Breast epithelium (tissue), 4 donors: Measurements from ENCODE around the gene ALX4. TPM values are rescaled to one million over a fixed set of nuclear protein-coding genes. Genes with fewer than 3 reads are reported as not detected.

Experiments used
- DNase-seq, 2 donors: peaks; one replicate each; pipeline ENCODE4 v3.0.0-alpha.2; 2019; ENCODE audit warnings: low spot score in 2 of 2
- H3K27ac ChIP-seq, 2 donors: fragments of 200-600 bp; sonication (generic) in 1 of 2; one replicate each; pipeline ENCODE4 v1.5.1; 2016 to 2019; ENCODE audit warnings: mild to moderate bottlenecking in 1 of 2
- H3K27me3 ChIP-seq, 2 donors: fragments of 200-600 bp; sonication (generic) in 1 of 2; one replicate each; pipeline versions ENCODE4 v1.5.1 to v1.6.0; 2017 to 2019; ENCODE audit warnings: control low read depth in 1 of 2, mild to moderate bottlenecking in 1 of 2
- H3K36me3 ChIP-seq: fragments of 200-600 bp; one replicate; pipeline ENCODE4 v1.5.1; 2019
- H3K4me1 ChIP-seq, 2 donors: fragments of 200-600 bp; sonication (generic); one replicate each; pipeline ENCODE4 v1.5.1; 2016 to 2019; ENCODE audit warnings: control low read depth in 1 of 2
- H3K4me3 ChIP-seq, 3 donors: fragments of 200-600 bp; sonication (generic); 1 replicate in 2 of 3; 2 replicates in 1 of 3; pipeline ENCODE4 v1.5.1; 2016 to 2019; ENCODE audit warnings: mild to moderate bottlenecking in 3 of 3, moderate library complexity in 2 of 3
- H3K9me3 ChIP-seq, 2 donors: fragments of 200-600 bp; sonication (generic) in 1 of 2; one replicate each; pipeline ENCODE4 v1.5.1; 2016 to 2019; ENCODE audit warnings: control low read depth in 1 of 2
- CTCF ChIP-seq, 3 donors: fragments of 450-650 bp; IDR thresholded peaks; one replicate each; pipeline ENCODE4 v1.5.1; 2016 to 2017; ENCODE audit warnings: antibody characterized with exemption in 3 of 3, mild to moderate bottlenecking in 3 of 3, moderate library complexity in 3 of 3
- POLR2A ChIP-seq: fragments of 450-650 bp; IDR thresholded peaks from one replicate; pipeline ENCODE4 v1.6.1; 2016; ENCODE audit warnings: antibody characterized with exemption, mild to moderate bottlenecking, moderate library complexity
- POLR2AphosphoS5 ChIP-seq, 3 donors: sonication (generic); formaldehyde crosslinking; IDR thresholded peaks; one replicate each; pipeline ENCODE4 v1.6.1; 2017; ENCODE audit warnings: antibody characterized with exemption in 3 of 3
- intact Hi-C: fragments of 100-400 bp; cut with DNase I; formaldehyde crosslinking; loops from one replicate; pipeline ENCODE4 v1.15.1; 2023; ENCODE audit warnings: low total_unique reads
- total RNA-seq, 3 donors: library from RNA; depleted of rRNA; stranded (reverse); fragments of >200 nt; gene quantifications; one replicate each; pipeline ENCODE4 v1.1.0, GENCODE V29; 2016

The ALX4 gene
- total RNA-seq, 3 donors from 2014 or later, result under 0.01 to 5.2 (median 1.9) TPM

- Histone ChIP-seq H3K4me1 (no peaks in the 10 kb centered on the region), H3K27ac (no peak overlapping the region), H3K4me3 (no peak overlapping the region), H3K36me3 (no peaks in the 10 kb centered on the region), H3K27me3 (no peaks in the 10 kb centered on the region), H3K9me3 (peaks cover 9 to 14% of the 10 kb centered on the region in 2 donors)
- DNase-seq, result no peak
- intact Hi-C loops, result no loop called here
- no peak for TF ChIP-seq POLR2A
- TF ChIP-seq POLR2AphosphoS5 (IDR thresholded peaks at IDR 0.05), result no peak
- TF ChIP-seq CTCF (IDR thresholded peaks at IDR 0.05), result no peak
Observed at GRCh38 chr11:44255406-44256071, 54.4 kb downstream of the ALX4 start.

DNA sequence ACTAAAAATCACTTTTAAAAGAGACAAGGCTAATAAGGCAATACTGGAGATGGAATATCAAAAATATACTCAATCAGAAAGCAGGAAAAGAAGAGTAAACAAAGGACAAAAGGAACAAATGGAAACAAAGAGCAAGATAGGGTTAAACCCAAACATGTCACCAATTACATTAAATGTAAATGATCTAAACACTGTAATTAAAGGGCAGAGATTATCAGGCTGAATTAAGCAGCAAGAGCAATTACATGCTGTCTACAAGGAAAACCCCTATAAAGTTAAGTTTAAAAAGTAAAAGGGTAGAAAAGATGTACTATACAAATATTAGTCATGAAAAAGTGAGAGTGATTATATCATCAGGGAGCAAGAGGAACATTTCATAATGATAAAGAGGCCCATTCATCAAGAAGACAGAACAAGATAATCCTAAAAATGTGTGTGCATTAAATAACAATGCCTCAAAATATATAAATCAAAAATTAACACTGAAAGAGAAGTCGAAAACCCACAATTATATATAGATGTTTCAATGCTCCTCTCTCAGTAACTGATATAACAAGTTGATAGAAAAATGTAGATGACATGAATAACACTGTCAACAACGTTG lies 56.8 kb downstream of the ALX4 start:
- Histone ChIP-seq H3K4me3 (no peak overlapping the region), H3K4me1 (no peaks in the 10 kb centered on the region), H3K36me3 (no peaks in the 10 kb centered on the region), H3K27ac (no peak overlapping the region), H3K9me3 (peaks cover 9 to 14% of the 10 kb centered on the region in 2 donors), H3K27me3 (no peaks in the 10 kb centered on the region)
- no peak for DNase-seq
- intact Hi-C loops, result no loop called here
- no peak for TF ChIP-seq POLR2AphosphoS5 (IDR thresholded peaks at IDR 0.05)
- TF ChIP-seq POLR2A, result no peak
- no peak for TF ChIP-seq CTCF (IDR thresholded peaks at IDR 0.05)

- peaks cover 9 to 14% of the 10 kb centered on the region in 2 donors for H3K9me3 ChIP-seq
- DNase-seq, result no peak
- intact Hi-C loops, result no loop called here
- H3K27ac ChIP-seq, result no peak overlapping the region
- TF ChIP-seq POLR2A, result no peak
- TF ChIP-seq POLR2AphosphoS5 (IDR thresholded peaks at IDR 0.05), result no peak
- no peak for TF ChIP-seq CTCF (IDR thresholded peaks at IDR 0.05)
- H3K4me1 ChIP-seq, result no peaks in the 10 kb centered on the region
- no peaks in the 10 kb centered on the region for H3K27me3 ChIP-seq
- no peak overlapping the region for H3K4me3 ChIP-seq
- no peaks in the 10 kb centered on the region for H3K36me3 ChIP-seq
Observed at GRCh38 chr11:44250421-44250820, 59.5 kb downstream of the ALX4 start.

GRCh38 chr11:44248109-44248508 lies 61.8 kb downstream of the ALX4 start:
- H3K9me3 ChIP-seq, result peaks cover 4 to 9% of the 10 kb centered on the region in 2 donors
- DNase-seq, result no peak
- H3K4me3 ChIP-seq, result no peak overlapping the region
- H3K27me3 ChIP-seq, result no peaks in the 10 kb centered on the region
- H3K27ac ChIP-seq, result peak overlapping the region in 1 of 2 donors; percentile 5
- TF ChIP-seq POLR2A, result no peak
- TF ChIP-seq CTCF (IDR thresholded peaks at IDR 0.05), result no peak
- no peak for TF ChIP-seq POLR2AphosphoS5 (IDR thresholded peaks at IDR 0.05)
- intact Hi-C loops, result no loop called here
- H3K36me3 ChIP-seq, result no peaks in the 10 kb centered on the region
- H3K4me1 ChIP-seq, result no peaks in the 10 kb centered on the region

DNA sequence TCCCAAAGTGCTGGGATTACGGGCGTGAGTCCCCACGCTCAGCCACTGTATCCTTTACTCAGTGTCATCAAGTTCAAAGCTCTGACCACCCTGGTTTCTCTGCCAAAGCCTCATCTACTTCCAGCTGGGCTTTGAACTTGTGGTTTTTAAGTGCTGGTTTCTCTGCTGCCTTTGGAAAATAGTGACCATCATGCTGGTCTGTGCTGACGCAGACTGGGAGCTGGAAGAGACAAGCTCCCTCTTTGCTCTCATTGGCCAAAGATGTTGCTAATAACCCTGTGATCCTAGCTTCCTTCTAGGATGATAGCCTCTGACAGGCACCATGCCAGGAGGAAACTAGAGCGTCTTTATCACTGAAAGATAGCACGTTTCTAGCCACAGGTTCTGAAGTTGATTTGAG lies 62.4 kb downstream of the ALX4 start:
- Histone ChIP-seq H3K27ac (peak overlapping the region in 1 of 2 donors; percentile 33), H3K27me3 (no peaks in the 10 kb centered on the region), H3K9me3 (peaks cover 0 to 3% of the 10 kb centered on the region in 2 donors), H3K4me1 (no peaks in the 10 kb centered on the region), H3K4me3 (no peak overlapping the region), H3K36me3 (no peaks in the 10 kb centered on the region)
- TF ChIP-seq POLR2A (no peak), CTCF (IDR thresholded peaks at IDR 0.05) (no peak), POLR2AphosphoS5 (IDR thresholded peaks at IDR 0.05) (no peak)
- intact Hi-C loops, result no loop called here
- DNase-seq, result no peak
